H7 (cell line): Measurements from ENCODE around the gene AGTR1. TPM values are rescaled to one million over a fixed set of nuclear protein-coding genes. Genes with fewer than 3 reads are reported as not detected.

Source experiments
- DNase-seq: peaks from one replicate; pipeline ENCODE4 v3.0.0; 2012
- H3K27me3 ChIP-seq: 2 replicates; pipeline ENCODE4 v1.6.0; 2011; ENCODE audit warnings: mild to moderate bottlenecking, low read length; ENCODE audit not compliant: control insufficient read depth, insufficient read depth
- H3K36me3 ChIP-seq: replicated peaks from 2 replicates; pipeline ENCODE4 v1.5.1; 2011; ENCODE audit warnings: low read length; ENCODE audit not compliant: control insufficient read depth, insufficient read depth
- H3K4me3 ChIP-seq: 2 replicates; pipeline ENCODE4 v1.5.1; 2011; ENCODE audit warnings: low read depth, mild to moderate bottlenecking, control low read depth, low read length, moderate library complexity; ENCODE audit not compliant: insufficient read depth
- total RNA-seq: library from RNA; depleted of rRNA; stranded (reverse); fragments of >200 nt; shearing (Covaris generic); gene quantifications from 2 replicates; pipeline ENCODE4 v1.2.3, GENCODE V29; 2014

Gene AGTR1
- total RNA-seq, 1 experiment from 2014 or later: 0.03 TPM

- Histone ChIP-seq H3K4me3 (no peak overlapping the region), H3K27me3 (no peaks in the 10 kb centered on the region), H3K36me3 (no peaks in the 10 kb centered on the region)
- no peak for DNase-seq
Measured at GRCh38 chr3:148709560-148710253, 12.0 kb downstream of the AGTR1 start.

- DNase-seq: no peak
- H3K4me3 ChIP-seq: no peak overlapping the region
- H3K27me3 ChIP-seq: no peaks in the 10 kb centered on the region
- H3K36me3 ChIP-seq: no peaks in the 10 kb centered on the region
Measured at GRCh38 chr3:148710665-148711064, 13.0 kb downstream of the AGTR1 start.

- no peak for DNase-seq
- Histone ChIP-seq H3K4me3 (no peak overlapping the region), H3K27me3 (no peaks in the 10 kb centered on the region), H3K36me3 (no peaks in the 10 kb centered on the region)
Measured at GRCh38 chr3:148711981-148712666, 14.4 kb downstream of the AGTR1 start.

- DNase-seq: no peak
- no peak overlapping the region for H3K4me3 ChIP-seq
- no peaks in the 10 kb centered on the region for H3K36me3 ChIP-seq
- no peaks in the 10 kb centered on the region for H3K27me3 ChIP-seq
Measured at GRCh38 chr3:148714521-148714920, 16.8 kb downstream of the AGTR1 start.

- no peaks in the 10 kb centered on the region for H3K36me3 ChIP-seq
- DNase-seq: no peak
- H3K27me3 ChIP-seq: no peaks in the 10 kb centered on the region
- no peak overlapping the region for H3K4me3 ChIP-seq
Measured at GRCh38 chr3:148716657-148717056, 19.0 kb downstream of the AGTR1 start.

- Histone ChIP-seq H3K36me3 (no peaks in the 10 kb centered on the region), H3K4me3 (no peak overlapping the region), H3K27me3 (no peaks in the 10 kb centered on the region)
- DNase-seq: no peak
Measured at GRCh38 chr3:148717885-148718561, 20.3 kb downstream of the AGTR1 start.

GRCh38 chr3:148718982-148719862, 21.5 kb downstream of the AGTR1 start:
- no peaks in the 10 kb centered on the region for H3K36me3 ChIP-seq
- DNase-seq: peak; percentile 10
- no peaks in the 10 kb centered on the region for H3K27me3 ChIP-seq
- H3K4me3 ChIP-seq: no peak overlapping the region

- DNase-seq: no peak
- H3K27me3 ChIP-seq: no peaks in the 10 kb centered on the region
Measured at GRCh38 chr3:148720873-148721272, 23.2 kb downstream of the AGTR1 start.

GRCh38 chr3:148723631-148724030, 25.9 kb downstream of the AGTR1 start:
- DNase-seq: no peak
- Histone ChIP-seq H3K4me3 (no peak overlapping the region), H3K36me3 (no peaks in the 10 kb centered on the region), H3K27me3 (no peaks in the 10 kb centered on the region)

More at GRCh38 chr3:148720873-148721272, 23.2 kb downstream of the AGTR1 start:
- no peaks in the 10 kb centered on the region for H3K36me3 ChIP-seq
- no peak overlapping the region for H3K4me3 ChIP-seq

- Histone ChIP-seq H3K4me3 (no peak overlapping the region), H3K27me3 (no peaks in the 10 kb centered on the region), H3K36me3 (no peaks in the 10 kb centered on the region)
- DNase-seq: peak; percentile 50
Measured at GRCh38 chr3:148727231-148727630, 29.5 kb downstream of the AGTR1 start.

- no peak for DNase-seq
Measured at GRCh38 chr3:148728753-148729152, 31.1 kb downstream of the AGTR1 start.

GRCh38 chr3:148729476-148730055, 31.9 kb downstream of the AGTR1 start:
- DNase-seq: no peak
- Histone ChIP-seq H3K4me3 (no peak overlapping the region), H3K27me3 (no peaks in the 10 kb centered on the region), H3K36me3 (no peaks in the 10 kb centered on the region)

More at GRCh38 chr3:148728753-148729152, 31.1 kb downstream of the AGTR1 start:
- no peaks in the 10 kb centered on the region for H3K36me3 ChIP-seq
- no peaks in the 10 kb centered on the region for H3K27me3 ChIP-seq
- no peak overlapping the region for H3K4me3 ChIP-seq

- H3K4me3 ChIP-seq: no peak overlapping the region
- DNase-seq: peak; percentile 6
Measured at GRCh38 chr3:148730676-148731075, 33.0 kb downstream of the AGTR1 start.

GRCh38 chr3:148735597-148735996, 37.9 kb downstream of the AGTR1 start:
- H3K4me3 ChIP-seq: no peak overlapping the region
- no peaks in the 10 kb centered on the region for H3K36me3 ChIP-seq
- no peaks in the 10 kb centered on the region for H3K27me3 ChIP-seq
- no peak for DNase-seq

More at GRCh38 chr3:148730676-148731075, 33.0 kb downstream of the AGTR1 start:
- no peaks in the 10 kb centered on the region for H3K27me3 ChIP-seq
- H3K36me3 ChIP-seq: no peaks in the 10 kb centered on the region
